ENCODE results near the gene SYNJ2.

GRCh38 chr6:158009935-158010585 lies 28.4 kb downstream of the SYNJ2 start:
- TF ChIP-seq CTCF (IDR thresholded peaks at IDR 0.05) (no peak), POLR2A (IDR thresholded peaks at IDR 0.05) (no peak)
